H9 (cell line): ENCODE results near the gene TRERF1. TPM values are rescaled to one million over a fixed set of nuclear protein-coding genes. Genes with fewer than 3 reads are reported as not detected.
A peak's percentile ranks its signal among the peaks of the same experiment; 100 is the strongest.

Experiments
- DNase-seq: peaks from one replicate; pipeline ENCODE4 v3.0.0-alpha.2; 2017
- H2AFZ ChIP-seq: one replicate; pipeline ENCODE4 v1.6.1; 2013; ENCODE audit warnings: mild to moderate bottlenecking, low read length, control low read depth, moderate library complexity
- H2AK5ac ChIP-seq: 2 replicates; pipeline ENCODE4 v1.6.1; 2013; ENCODE audit warnings: low read length, control low read depth, mixed read lengths; ENCODE audit not compliant: insufficient read length
- H2BK120ac ChIP-seq: one replicate; pipeline ENCODE4 v1.6.1; 2013; ENCODE audit warnings: low read depth, mild to moderate bottlenecking, low read length, control low read depth, inconsistent platforms; ENCODE audit not compliant: poor library complexity, severe bottlenecking
- H2BK12ac ChIP-seq: 2 replicates; pipeline ENCODE4 v1.6.1; 2013; ENCODE audit warnings: low read length, control low read depth, mixed read lengths, low read depth; ENCODE audit not compliant: insufficient read length
- H2BK15ac ChIP-seq: 2 replicates; pipeline ENCODE4 v1.6.1; 2013; ENCODE audit warnings: low read depth, low read length, control low read depth
- H2BK20ac ChIP-seq: one replicate; pipeline ENCODE4 v1.6.1; 2013; ENCODE audit warnings: low read depth, mild to moderate bottlenecking, low read length, control low read depth, inconsistent platforms; ENCODE audit not compliant: poor library complexity, severe bottlenecking
- H2BK5ac ChIP-seq: 2 replicates; pipeline ENCODE4 v1.6.1; 2013; ENCODE audit warnings: low read length, control low read depth, mixed read lengths; ENCODE audit not compliant: insufficient read length
- H3K14ac ChIP-seq: 2 replicates; pipeline ENCODE4 v1.6.1; 2013; ENCODE audit warnings: low read length, control low read depth; ENCODE audit not compliant: insufficient read depth
- H3K18ac ChIP-seq: 2 replicates; pipeline ENCODE4 v1.6.1; 2013; ENCODE audit warnings: low read depth, mild to moderate bottlenecking, mixed read lengths, low read length, control low read depth; ENCODE audit not compliant: insufficient read length
- H3K23ac ChIP-seq: 2 replicates; pipeline ENCODE4 v1.6.1; 2013; ENCODE audit warnings: low read length, control low read depth, mixed read lengths, low read depth; ENCODE audit not compliant: insufficient read length
- H3K23me2 ChIP-seq: 2 replicates; pipeline ENCODE4 v1.6.1; 2013; ENCODE audit warnings: low read depth, mild to moderate bottlenecking, mixed read lengths, low read length, control low read depth; ENCODE audit not compliant: insufficient read length, poor library complexity, severe bottlenecking
- H3K27ac ChIP-seq: 2 replicates; pipeline ENCODE4 v1.5.1; 2013; ENCODE audit warnings: low read length, control low read depth, mixed read lengths, low read depth; ENCODE audit not compliant: insufficient read length
- H3K27me3 ChIP-seq: 2 replicates; pipeline ENCODE4 v1.6.1; 2013; ENCODE audit warnings: low read length, control low read depth, inconsistent platforms; ENCODE audit not compliant: insufficient read depth
- H3K4ac ChIP-seq: 2 replicates; pipeline ENCODE4 v1.6.1; 2013; ENCODE audit warnings: low read depth, mild to moderate bottlenecking, control low read depth, inconsistent platforms, low read length, moderate library complexity
- H3K4me1 ChIP-seq: 2 replicates; pipeline ENCODE4 v1.6.1; 2013; ENCODE audit warnings: low read length, control low read depth, inconsistent platforms; ENCODE audit not compliant: insufficient read depth
- H3K4me2 ChIP-seq: 2 replicates; pipeline ENCODE4 v1.6.1; 2013; ENCODE audit warnings: low read length, control low read depth, mixed read lengths; ENCODE audit not compliant: insufficient read length, insufficient read depth
- H3K56ac ChIP-seq: 2 replicates; pipeline ENCODE4 v1.6.1; 2013; ENCODE audit warnings: low read depth, mild to moderate bottlenecking, mixed read lengths, low read length, control low read depth; ENCODE audit not compliant: insufficient read length
- H3K79me1 ChIP-seq: 2 replicates; pipeline ENCODE4 v1.6.1; 2013; ENCODE audit warnings: low read depth, mild to moderate bottlenecking, moderate library complexity, low read length, control low read depth, inconsistent platforms; ENCODE audit not compliant: insufficient read depth, poor library complexity, severe bottlenecking
- H3K79me2 ChIP-seq: 2 replicates; pipeline ENCODE4 v1.6.1; 2013; ENCODE audit warnings: low read length, control low read depth, inconsistent platforms; ENCODE audit not compliant: insufficient read depth
- H3K9ac ChIP-seq: 2 replicates; pipeline ENCODE4 v1.6.1; 2013; ENCODE audit warnings: low read length, control low read depth, mixed read lengths; ENCODE audit not compliant: insufficient read length; ENCODE audit errors: extremely low read depth
- H3K9me3 ChIP-seq: one replicate; pipeline ENCODE4 v1.6.1; 2013; ENCODE audit warnings: low read depth, low read length, inconsistent platforms; ENCODE audit not compliant: control insufficient read depth
- H3T11ph ChIP-seq: one replicate; pipeline ENCODE4 v1.6.1; 2013; ENCODE audit warnings: mild to moderate bottlenecking, low read length, control low read depth, inconsistent platforms
- H4K20me1 ChIP-seq: one replicate; pipeline ENCODE4 v1.6.1; 2013; ENCODE audit not compliant: control insufficient read depth, insufficient read length, insufficient read depth
- H4K5ac ChIP-seq: 2 replicates; pipeline ENCODE4 v1.6.1; 2013; ENCODE audit warnings: low read depth, mild to moderate bottlenecking, mixed read lengths, low read length, control low read depth; ENCODE audit not compliant: insufficient read length
- H4K8ac ChIP-seq: replicated peaks from 2 replicates; pipeline ENCODE4 v1.6.1; 2013; ENCODE audit warnings: low read length, control low read depth, mixed read lengths, low read depth; ENCODE audit not compliant: insufficient read length
- H4K91ac ChIP-seq: 2 replicates; pipeline ENCODE4 v1.6.1; 2013; ENCODE audit warnings: low read depth, mild to moderate bottlenecking, moderate library complexity, mixed read lengths, low read length, control low read depth; ENCODE audit not compliant: insufficient read length
- H3K27ac Mint-ChIP-seq, 3 experiments: 2 replicates in 2 of 3; 3 replicates in 1 of 3; pipeline ENCODE4 v1.8.0; 2020 to 2021; ENCODE audit warnings: mixed read lengths in 3 of 3, mild to moderate bottlenecking in 1 of 3, moderate library complexity in 1 of 3
- H3K27me3 Mint-ChIP-seq: 2 replicates; pipeline ENCODE4 v1.8.0; 2021; ENCODE audit warnings: low read depth, mild to moderate bottlenecking, moderate library complexity, mixed read lengths
- H3K36me3 Mint-ChIP-seq, 3 experiments: 2 replicates in 2 of 3; 3 replicates in 1 of 3; pipeline ENCODE4 v1.8.0; 2020 to 2021; ENCODE audit warnings: low read depth in 3 of 3, mixed read lengths in 3 of 3; ENCODE audit not compliant: insufficient read depth in 1 of 3
- H3K4me1 Mint-ChIP-seq, 2 experiments: 2 replicates each; pipeline ENCODE4 v1.8.0; 2020; ENCODE audit warnings: mixed read lengths in 2 of 2
- H3K4me3 Mint-ChIP-seq, 2 experiments: 2 replicates in 1 of 2; 3 replicates in 1 of 2; pipeline ENCODE4 v1.8.0; 2020 to 2021; ENCODE audit warnings: mild to moderate bottlenecking in 2 of 2, mixed read lengths in 2 of 2, moderate library complexity in 1 of 2
- H3K9me3 Mint-ChIP-seq, 2 experiments: 2 replicates in 1 of 2; 3 replicates in 1 of 2; pipeline ENCODE4 v1.8.0; 2020; ENCODE audit warnings: mild to moderate bottlenecking in 2 of 2, mixed read lengths in 2 of 2, moderate library complexity in 1 of 2
- CTCF ChIP-seq: fragments of 200-600 bp; sonication (generic); conservative IDR thresholded peaks from 3 replicates; pipeline ENCODE4 v1.8.0; 2021; ENCODE audit warnings: antibody characterized with exemption, mild to moderate bottlenecking
- WGBS: extraction: QIAGEN DNeasy Blood & Tissue Kit; methylation state at CpG from one replicate; pipeline ENCODE4 v1.1.7; 2013; ENCODE audit warnings: missing lambda C conversion rate, low lambda C conversion rate, mixed read lengths; ENCODE audit not compliant: insufficient read length; ENCODE audit errors: extremely low coverage; 5-methylcytosine and 5-hydroxymethylcytosine counted together
- total RNA-seq: library from RNA; stranded (reverse); gene quantifications from 2 replicates; pipeline ENCODE4 v1.2.1, GENCODE V29; 2021

The TRERF1 gene
- total RNA-seq, 1 experiment from 2014 or later: 19.7 TPM

- Histone ChIP-seq H2BK20ac (no peak overlapping the region), H2BK120ac (no peak overlapping the region), H2BK5ac (no peak overlapping the region), H4K5ac (no peak overlapping the region), H3K9me3 (no peaks in the 10 kb centered on the region), H3K79me1 (peaks cover 16% of the 10 kb centered on the region), H3K23ac (no peak overlapping the region), H4K8ac (no peak overlapping the region), H3K4ac (no peak overlapping the region), H3K79me2 (peaks cover 10% of the 10 kb centered on the region; the same call in 1 of the 2 replicates), H3T11ph (no peak overlapping the region), H2AFZ (no peak overlapping the region), H4K91ac (no peak overlapping the region), H2BK15ac (no peak overlapping the region), H3K56ac (no peak overlapping the region), H2AK5ac (no peak overlapping the region), H3K14ac (no peak overlapping the region), H3K9ac (no peak overlapping the region), H3K4me2 (no peak overlapping the region), H3K18ac (no peak overlapping the region), H2BK12ac (no peak overlapping the region), H3K27ac (no peak overlapping the region), H3K4me1 (peaks cover 12% of the 10 kb centered on the region), H3K23me2 (no peaks in the 10 kb centered on the region), H3K27me3 (no peaks in the 10 kb centered on the region), H4K20me1 (no peaks in the 10 kb centered on the region)
- Mint-ChIP-seq H3K27ac (peak overlapping the region; percentile 0 to 95 (median 49); a peak in 5 of 7 replicates), H3K4me3 (peak overlapping the region; percentile 3 to 61; a peak in 4 of 5 replicates), H3K4me1 (peaks cover 52 to 61% of the 10 kb centered on the region in 2 experiments), H3K27me3 (no peaks in the 10 kb centered on the region), H3K36me3 (peaks cover 0 to 4% (median 0%) of the 10 kb centered on the region in 3 experiments; a peak in 1 of 7 replicates), H3K9me3 (no peaks in the 10 kb centered on the region)
- no peak for TF ChIP-seq CTCF
- WGBS: no CpG with 5 or more reads among the region's 5 CpGs
- peak; percentile 70 for DNase-seq
Measured at GRCh38 chr6:42404484-42404883, 47.2 kb downstream of the TRERF1 start.
